Nucleus accumbens (tissue), 56 donors: ENCODE data around the gene BCL2L1.

Experiments used
- DNase-seq, 56 donors: peaks; one replicate each; lab custom pipeline; 2025; lab: John Stamatoyannopoulos, UW

The BCL2L1 gene

GRCh38 chr20:31694842-31695593 lies 27.6 kb downstream of the BCL2L1 start:
- DNase-seq: no peak

DNA sequence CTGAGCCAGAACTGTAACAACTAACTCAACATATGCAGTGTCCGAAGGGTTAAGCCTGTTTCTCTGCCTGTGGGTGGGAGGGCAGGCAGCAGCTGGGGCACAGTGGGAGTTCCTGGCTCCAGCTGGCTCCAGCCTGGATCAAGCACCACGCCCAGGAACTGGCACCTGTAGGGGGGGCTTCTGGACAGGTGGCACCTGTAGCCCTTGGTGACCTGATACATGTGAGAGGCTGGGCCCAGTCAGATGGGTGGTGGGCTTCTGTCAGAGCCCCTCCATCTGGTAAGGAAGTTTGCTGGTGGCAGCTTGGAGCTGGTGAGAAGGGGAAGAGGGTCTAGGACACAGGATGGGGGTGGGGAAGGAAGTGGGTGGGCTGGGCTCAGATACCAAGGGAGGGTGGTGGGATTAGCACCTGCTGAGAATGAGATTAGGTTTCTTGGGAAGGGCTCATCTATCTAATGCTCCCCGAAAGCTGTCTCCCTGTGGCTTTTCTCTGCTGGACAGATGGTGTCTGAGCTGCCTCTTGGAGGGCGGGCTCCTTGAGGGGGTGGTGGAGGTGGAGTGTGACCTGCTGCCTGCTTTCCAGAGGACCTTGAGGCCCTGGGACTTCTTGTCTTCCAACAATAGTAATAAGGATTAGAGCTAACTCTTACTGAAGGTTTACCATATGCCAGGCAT lies 28.5 kb downstream of the BCL2L1 start:
- DNase-seq: no peak

DNA sequence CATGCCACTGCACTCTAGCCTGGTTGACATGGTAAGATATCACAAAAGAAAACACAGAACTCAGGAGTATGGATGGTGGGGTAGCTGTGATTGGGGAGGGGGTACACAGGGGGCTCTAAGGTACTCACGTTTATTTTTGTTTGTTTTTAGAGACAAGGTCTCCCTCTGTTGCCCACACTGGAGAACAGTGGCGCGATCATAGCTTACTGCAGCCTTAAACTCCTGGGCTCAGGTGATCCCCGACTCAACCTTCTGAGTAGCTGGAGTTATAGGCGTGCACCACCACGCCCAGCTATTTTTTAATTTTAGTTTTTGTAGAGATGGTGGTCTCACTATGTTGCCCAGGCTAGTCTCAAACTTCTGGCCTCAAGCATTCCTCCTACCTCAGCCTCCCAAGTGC lies 29.3 kb downstream of the BCL2L1 start:
- no peak for DNase-seq

- no peak for DNase-seq
These were observed 30.9 kb downstream of the BCL2L1 start for GRCh38 chr20:31691646-31692275.

DNA sequence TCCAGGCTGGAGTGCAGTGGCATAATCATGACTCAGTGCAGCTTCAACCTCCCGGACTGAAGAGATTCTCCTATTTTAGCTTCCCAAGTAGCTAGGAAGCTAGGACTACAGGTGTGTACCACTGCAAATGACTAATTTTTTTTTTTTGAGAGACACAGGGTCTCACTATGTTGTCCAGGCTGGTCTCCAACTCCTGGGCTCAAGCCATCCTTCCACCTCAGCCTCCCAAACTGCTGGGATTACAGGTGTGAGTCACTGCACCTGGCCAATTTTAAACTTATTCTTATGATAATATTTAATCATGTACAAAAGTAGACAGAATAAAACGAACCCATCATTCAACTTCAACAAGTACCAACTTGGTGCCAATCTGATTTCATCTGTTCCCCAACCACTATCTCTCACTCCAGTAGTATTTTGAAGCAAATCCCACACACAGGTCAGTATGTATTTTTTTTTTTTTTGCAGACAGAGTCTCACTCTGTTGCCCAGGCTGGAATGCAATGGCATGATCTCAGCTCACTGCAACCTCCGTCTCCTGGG lies 32.5 kb downstream of the BCL2L1 start:
- no peak for DNase-seq

- no peak for DNase-seq
These were observed 33.5 kb downstream of the BCL2L1 start for GRCh38 chr20:31689141-31689540.

GRCh38 chr20:31687777-31688176 lies 34.9 kb downstream of the BCL2L1 start:
- DNase-seq: no peak

- no peak for DNase-seq
These were observed 36.6 kb downstream of the BCL2L1 start for GRCh38 chr20:31685853-31686643.

GRCh38 chr20:31684153-31685015 lies 38.3 kb downstream of the BCL2L1 start:
- no peak for DNase-seq

DNA sequence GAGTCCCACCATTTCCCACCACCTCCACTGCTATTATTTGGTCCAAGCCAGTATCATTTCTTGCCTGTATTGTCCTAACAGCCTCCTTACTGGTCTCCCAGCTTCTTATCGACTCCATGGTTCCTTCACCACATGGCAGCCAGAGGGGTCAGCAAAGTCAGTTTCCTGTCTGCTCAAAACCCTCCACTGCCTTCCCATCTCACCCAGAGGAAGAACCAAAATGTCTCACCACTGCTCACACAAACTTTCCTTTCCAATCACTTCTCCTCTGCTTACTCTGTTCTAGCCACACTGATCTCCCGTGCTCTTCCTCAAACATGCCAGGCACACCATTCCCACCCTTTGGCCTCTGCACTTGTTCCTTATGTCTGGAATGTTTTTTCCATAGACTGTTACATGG lies 39.7 kb downstream of the BCL2L1 start:
- DNase-seq: no peak

- DNase-seq: no peak
These were observed 40.3 kb downstream of the BCL2L1 start for GRCh38 chr20:31682352-31682751.

- DNase-seq: no peak
These were observed 40.9 kb downstream of the BCL2L1 start for GRCh38 chr20:31681769-31682168.

DNA sequence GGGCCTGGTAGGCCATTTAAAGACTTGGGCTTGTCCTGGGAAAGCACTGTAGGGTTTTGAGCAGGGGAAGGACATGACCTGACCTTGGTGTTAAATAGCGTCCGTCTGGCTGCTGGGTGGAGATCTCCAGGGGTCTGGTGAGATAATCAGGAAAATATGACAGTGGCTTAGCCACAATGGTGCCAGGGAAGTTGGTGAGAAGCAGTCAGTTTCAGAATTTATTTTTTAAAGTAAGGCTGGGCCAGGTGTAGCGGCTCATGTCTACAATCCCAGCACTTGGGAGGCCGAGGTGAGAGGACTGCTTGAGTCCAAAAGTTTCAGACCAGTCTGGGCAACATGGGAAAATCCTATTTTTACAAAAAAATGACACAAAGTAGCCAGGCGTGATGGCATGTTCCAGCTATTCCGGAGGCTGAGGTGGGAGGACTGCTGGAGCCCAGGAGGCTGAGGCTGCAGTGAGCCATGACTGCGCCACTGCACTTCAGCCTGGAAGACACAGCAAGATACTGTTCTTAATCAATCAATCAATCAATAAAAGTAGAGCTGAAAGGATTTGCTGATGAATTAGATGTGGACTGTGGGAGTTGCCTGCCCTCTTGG lies 41.4 kb downstream of the BCL2L1 start:
- DNase-seq: no peak

DNA sequence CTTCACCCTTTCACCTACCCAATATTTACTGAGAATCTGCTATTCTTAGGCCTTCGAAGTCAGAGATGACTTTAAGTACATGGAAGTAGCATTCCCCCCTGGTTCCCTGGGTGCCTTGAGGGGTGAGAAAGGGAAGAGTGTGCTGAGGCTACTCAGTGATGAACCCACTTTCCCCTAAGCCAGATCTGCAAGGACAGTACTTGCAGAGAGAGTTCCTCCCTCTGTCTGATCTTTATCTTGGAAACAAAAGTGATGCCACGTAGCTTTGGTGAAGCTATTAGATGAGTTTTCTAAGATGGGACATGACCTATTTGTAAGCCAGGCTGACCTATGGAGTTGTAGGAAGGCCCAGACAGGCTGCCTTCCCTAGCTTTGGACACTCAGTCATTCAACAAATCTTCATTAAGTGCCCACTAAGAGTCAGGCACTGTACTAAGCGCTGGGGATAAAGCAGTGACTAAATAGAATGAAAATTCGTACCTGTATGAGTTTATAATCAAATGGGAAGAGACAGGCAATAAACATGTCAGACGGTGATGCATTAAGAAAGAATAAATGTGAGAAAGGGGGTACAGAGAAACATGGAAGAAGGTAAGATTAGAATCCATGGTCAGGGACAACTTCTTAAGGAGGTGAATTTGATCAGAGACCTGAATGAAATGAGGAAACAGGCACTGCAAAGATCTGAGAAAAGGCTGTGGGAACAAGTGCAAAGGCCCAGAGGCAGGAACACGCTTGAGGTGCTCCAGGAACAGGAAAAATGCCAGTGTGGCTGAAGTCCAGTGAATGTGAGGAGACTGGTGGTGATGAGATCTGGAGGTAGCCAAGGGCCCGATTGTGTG lies 42.2 kb downstream of the BCL2L1 start:
- DNase-seq: no peak

DNA sequence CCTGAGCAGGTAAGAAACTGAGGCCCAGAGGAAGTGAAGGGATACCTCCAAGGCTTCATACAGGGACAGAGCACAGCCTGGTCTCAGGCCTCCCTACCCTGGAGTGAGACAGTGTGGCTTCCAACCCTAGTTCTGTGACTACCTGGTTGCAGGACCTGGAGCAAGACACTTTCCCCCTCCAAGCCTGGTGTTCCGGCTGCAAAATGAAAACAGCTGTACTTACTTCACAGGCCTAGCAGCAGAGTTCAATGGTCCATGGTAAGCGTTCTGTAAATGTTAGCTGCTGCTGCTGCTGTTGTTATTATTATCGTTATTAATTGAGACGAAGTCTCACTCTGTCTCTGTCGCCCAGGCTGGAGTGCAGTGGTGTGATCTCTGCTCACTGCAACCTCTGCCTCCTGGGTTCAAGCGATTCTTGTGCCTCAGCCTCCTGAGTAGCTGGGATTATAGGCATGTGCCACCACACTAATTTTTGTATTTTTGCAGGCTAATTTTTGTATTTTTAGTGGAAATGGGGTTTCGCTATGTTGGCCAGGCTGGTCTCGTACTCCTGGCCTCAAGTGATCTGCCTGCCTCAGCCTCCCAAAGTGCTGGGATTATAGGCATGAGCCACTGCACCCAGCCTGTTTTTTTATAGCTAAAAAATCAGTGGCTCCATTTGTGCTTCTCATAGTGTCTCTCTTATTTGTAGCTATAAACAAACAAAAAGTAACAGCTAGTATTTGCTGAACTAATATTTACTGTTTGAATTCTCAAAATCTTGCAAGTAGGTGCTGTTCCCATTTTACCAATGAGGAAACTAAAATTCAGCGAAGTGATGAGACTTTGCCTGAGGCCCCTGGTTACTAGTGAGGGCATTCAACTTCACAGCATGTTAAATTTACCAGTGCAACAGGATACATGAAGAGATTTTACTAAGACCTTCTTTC lies 43.0 kb downstream of the BCL2L1 start:
- no peak for DNase-seq

DNA sequence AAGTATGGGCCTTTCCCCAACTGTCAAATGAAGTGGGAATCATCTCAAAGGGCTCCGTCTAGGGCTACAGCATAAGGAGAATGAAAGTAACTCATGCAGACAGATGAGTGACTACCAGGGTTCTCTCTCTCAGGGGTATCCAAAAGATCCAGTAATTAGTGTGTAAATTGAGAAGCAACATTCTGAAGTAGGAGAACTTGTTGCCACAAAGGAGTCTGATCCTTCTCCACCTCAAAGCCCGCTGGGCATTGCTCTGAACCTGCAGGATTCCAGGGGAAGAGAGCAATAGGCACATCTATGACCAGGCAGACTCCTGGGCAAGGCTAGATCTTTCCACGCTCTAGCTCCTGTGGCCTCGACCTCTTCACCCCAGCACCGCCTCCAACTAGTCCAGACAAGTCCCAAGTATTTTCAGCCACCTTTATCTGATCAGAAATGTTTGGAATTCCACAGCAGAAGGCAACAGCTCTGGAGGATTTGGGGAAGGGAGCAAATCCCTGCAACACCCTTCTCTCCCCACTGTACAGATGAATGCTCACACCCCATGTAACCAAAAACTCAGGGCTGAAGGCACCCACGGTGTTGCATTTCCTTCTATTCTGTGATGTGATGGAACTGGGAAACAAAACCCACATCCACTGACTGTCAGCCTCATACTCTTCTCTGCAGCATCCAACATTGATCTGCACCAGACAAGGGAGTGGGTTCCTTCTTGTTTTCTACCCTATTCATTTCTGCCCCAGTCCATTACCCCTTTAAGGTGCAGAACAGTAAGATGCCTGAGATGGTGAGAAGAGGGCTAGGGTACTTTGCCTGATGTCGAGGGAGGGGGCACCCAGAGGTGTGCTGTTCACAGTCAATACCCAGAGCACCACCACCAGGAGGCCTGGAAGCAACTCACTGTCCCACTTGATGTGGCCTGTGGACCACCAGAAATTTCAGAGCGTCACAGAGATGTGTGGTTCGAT lies 44.0 kb downstream of the BCL2L1 start:
- DNase-seq: peak in 1 of 56 donors; percentile 6
